H1 (cell line): ENCODE measurements around the gene SNRK. TPM values are rescaled to one million over a fixed set of nuclear protein-coding genes. Genes with fewer than 3 reads are reported as not detected.

ENCODE experiments used
- CTCF ChIA-PET: fragments of 300-600 bp; sonication (Branson Sonifier 250); formaldehyde crosslinking; loops from one replicate; lab custom pipeline; 2021; ENCODE audit not compliant: partially characterized antibody; lab: Charles Lee
- POLR2A ChIA-PET: fragments of 300-600 bp; sonication (Branson Sonifier 250); formaldehyde crosslinking; loops from one replicate; lab custom pipeline; 2021; ENCODE audit warnings: inconsistent platforms; ENCODE audit not compliant: partially characterized antibody; lab: Charles Lee
- DNase-seq, 2 experiments: peaks; one replicate each; pipeline versions ENCODE4 v3.0.0 to v3.0.0-alpha.2; 2010 to 2022; ENCODE audit warnings: low spot score in 2 of 2, low read depth in 1 of 2, mixed read lengths in 1 of 2
- FAIRE-seq: peaks from 2 replicates; lab custom pipeline; 2011; peaks lifted over from hg19 to GRCh38; lab: Jason Lieb, UNC
- H2AFZ ChIP-seq: 2 replicates; pipeline ENCODE4 v1.8.1; 2012; ENCODE audit warnings: low read length, inconsistent platforms
- H2AK5ac ChIP-seq: 2 replicates; pipeline ENCODE4 v1.6.1; 2013; ENCODE audit warnings: low read depth, low read length
- H2BK120ac ChIP-seq: replicated peaks from 2 replicates; pipeline ENCODE3; 2013; ENCODE audit warnings: low read depth, low read length, inconsistent platforms
- H2BK12ac ChIP-seq: 2 replicates; pipeline ENCODE4 v1.6.1; 2013; ENCODE audit warnings: low read depth, low read length
- H2BK15ac ChIP-seq: 2 replicates; pipeline ENCODE4 v1.6.1; 2013; ENCODE audit warnings: low read length
- H2BK20ac ChIP-seq: 2 replicates; pipeline ENCODE4 v1.6.1; 2013; ENCODE audit warnings: low read length
- H2BK5ac ChIP-seq: 2 replicates; pipeline ENCODE4 v1.6.1; 2013; ENCODE audit warnings: low read depth, low read length
- H3K14ac ChIP-seq: 2 replicates; pipeline ENCODE4 v1.6.1; 2013; ENCODE audit warnings: inconsistent platforms; ENCODE audit not compliant: insufficient read length
- H3K18ac ChIP-seq: 2 replicates; pipeline ENCODE4 v1.6.1; 2013; ENCODE audit warnings: low read length; ENCODE audit errors: extremely low read depth
- H3K23ac ChIP-seq: 2 replicates; pipeline ENCODE4 v1.6.1; 2013; ENCODE audit warnings: inconsistent platforms; ENCODE audit not compliant: insufficient read length
- H3K23me2 ChIP-seq: 2 replicates; pipeline ENCODE4 v1.6.1; 2013; ENCODE audit warnings: low read depth, low read length
- H3K27ac ChIP-seq: 2 replicates; pipeline ENCODE4 v1.6.1; 2011; ENCODE audit warnings: low read depth, low read length, inconsistent platforms
- H3K27me3 ChIP-seq, 4 experiments: replicated peaks in 1 of 4; 1 replicate in 1 of 4; 2 replicates in 3 of 4; pipeline versions ENCODE4 v1.6.1 to v1.8.1; 2011 to 2013; ENCODE audit warnings: low read length in 3 of 4, mild to moderate bottlenecking in 3 of 4, inconsistent platforms in 2 of 4, mixed read lengths in 2 of 4, moderate library complexity in 1 of 4; ENCODE audit not compliant: control insufficient read depth in 3 of 4, insufficient read depth in 3 of 4; ENCODE audit errors: extremely low read depth in 1 of 4
- H3K36me3 ChIP-seq, 4 experiments: 2 replicates each; pipeline versions ENCODE4 v1.6.1 to v1.8.1; 2011 to 2013; ENCODE audit warnings: mild to moderate bottlenecking in 4 of 4, low read length in 3 of 4, moderate library complexity in 2 of 4, control low read depth in 1 of 4, inconsistent platforms in 1 of 4; ENCODE audit not compliant: insufficient read depth in 4 of 4, control insufficient read depth in 2 of 4
- H3K4ac ChIP-seq: replicated peaks from 2 replicates; pipeline ENCODE3; 2013; ENCODE audit warnings: low read length, low read depth, mixed read lengths, inconsistent platforms; ENCODE audit not compliant: insufficient read length
- H3K4me1 ChIP-seq, 4 experiments: replicated peaks in 1 of 4; 1 replicate in 1 of 4; 2 replicates in 3 of 4; pipeline versions ENCODE4 v1.6.1 to v1.8.1; 2011 to 2013; ENCODE audit warnings: low read length in 3 of 4, inconsistent platforms in 2 of 4, mixed read lengths in 1 of 4; ENCODE audit not compliant: insufficient read depth in 4 of 4, control insufficient read depth in 3 of 4
- H3K4me2 ChIP-seq, 2 experiments: 2 replicates each; pipeline versions ENCODE4 v1.6.1 to v1.8.1; 2011 to 2013; ENCODE audit warnings: low read depth in 2 of 2, low read length in 2 of 2, control low read depth in 1 of 2, inconsistent platforms in 1 of 2, mild to moderate bottlenecking in 1 of 2; ENCODE audit not compliant: insufficient read depth in 1 of 2
- H3K4me3 ChIP-seq, 4 experiments: fragments of 200-600, 300-600 bp in 1 of 4; sonication (generic), shearing (Covaris generic), sonication (Bioruptor Twin) in 1 of 4; 2 replicates each; pipeline versions ENCODE4 v1.5.1 to v1.8.1; 2011 to 2016; ENCODE audit warnings: low read length in 4 of 4, low read depth in 3 of 4, control low read depth in 2 of 4, inconsistent platforms in 2 of 4, mild to moderate bottlenecking in 2 of 4, mixed read lengths in 1 of 4, moderate library complexity in 1 of 4; ENCODE audit not compliant: insufficient read depth in 2 of 4; ENCODE audit errors: extremely low read depth in 1 of 4
- H3K56ac ChIP-seq: replicated peaks from 2 replicates; pipeline ENCODE3; 2013; ENCODE audit warnings: low read depth, mild to moderate bottlenecking, mixed read lengths, low read length, inconsistent platforms; ENCODE audit not compliant: insufficient read length
- H3K79me1 ChIP-seq: 2 replicates; pipeline ENCODE4 v1.6.1; 2013; ENCODE audit warnings: low read depth, low read length, control low read depth
- H3K79me2 ChIP-seq, 2 experiments: 2 replicates each; pipeline versions ENCODE4 v1.6.1 to v1.8.1; 2012 to 2013; ENCODE audit warnings: low read length in 2 of 2, mild to moderate bottlenecking in 2 of 2, inconsistent platforms in 1 of 2; ENCODE audit not compliant: insufficient read depth in 2 of 2, control insufficient read depth in 1 of 2
- H3K9ac ChIP-seq, 4 experiments: replicated peaks in 1 of 4; 1 replicate in 1 of 4; 2 replicates in 3 of 4; pipeline versions ENCODE4 v1.6.1 to v1.8.1; 2011 to 2013; ENCODE audit warnings: low read depth in 3 of 4, low read length in 3 of 4, control low read depth in 2 of 4, mild to moderate bottlenecking in 2 of 4, moderate library complexity in 2 of 4, inconsistent platforms in 1 of 4; ENCODE audit errors: extremely low read depth in 1 of 4
- H3K9me3 ChIP-seq, 2 experiments: 2 replicates each; pipeline versions ENCODE4 v1.6.1 to v1.8.1; 2012 to 2013; ENCODE audit warnings: mild to moderate bottlenecking in 2 of 2, moderate library complexity in 2 of 2, control low read depth in 1 of 2, inconsistent platforms in 1 of 2, low read depth in 1 of 2, low read length in 1 of 2, mixed read lengths in 1 of 2; ENCODE audit not compliant: insufficient read depth in 2 of 2
- H4K20me1 ChIP-seq, 2 experiments: replicated peaks in 1 of 2; 2 replicates each; pipeline versions ENCODE3 to v1.8.1; 2011 to 2013; ENCODE audit warnings: inconsistent platforms in 2 of 2, low read length in 2 of 2, mild to moderate bottlenecking in 1 of 2; ENCODE audit not compliant: insufficient read depth in 2 of 2, control insufficient read depth in 1 of 2
- H4K5ac ChIP-seq: 2 replicates; pipeline ENCODE4 v1.6.1; 2013; ENCODE audit warnings: low read length, low read depth, mixed read lengths, inconsistent platforms; ENCODE audit not compliant: insufficient read length
- H4K8ac ChIP-seq: 2 replicates; pipeline ENCODE4 v1.8.0; 2013; ENCODE audit warnings: mild to moderate bottlenecking, moderate library complexity, low read length, inconsistent platforms; ENCODE audit not compliant: insufficient read depth; ENCODE audit errors: extremely low read depth
- H4K91ac ChIP-seq: replicated peaks from 2 replicates; pipeline ENCODE3; 2013; ENCODE audit warnings: low read length, mixed read lengths, inconsistent platforms; ENCODE audit not compliant: insufficient read length
- BACH1 ChIP-seq: IDR thresholded peaks from 2 replicates; pipeline ENCODE4 v1.6.1; 2012; ENCODE audit warnings: low read length, improper control_type of control experiment
- BCL11A ChIP-seq, 2 experiments: IDR thresholded peaks; one replicate each; pipeline ENCODE4 v1.6.1; 2011; ENCODE audit warnings: low read depth in 2 of 2, low read length in 2 of 2, mild to moderate bottlenecking in 2 of 2
- CBX5 ChIP-seq: fragments of 300-800, 300-1000 bp; sonication (generic); IDR thresholded peaks from 2 replicates; pipeline ENCODE4 v1.7.1; 2016; ENCODE audit warnings: antibody characterized with exemption, low read length, low read depth
- CTBP2 ChIP-seq: IDR thresholded peaks from 2 replicates; pipeline ENCODE4 v1.7.0; 2011; ENCODE audit warnings: borderline replicate concordance, mild to moderate bottlenecking, moderate library complexity, mixed read lengths, low read length; ENCODE audit not compliant: insufficient read depth, insufficient read length
- HDAC2 ChIP-seq, 2 experiments: fragments of 300-600 bp in 1 of 2; sonication (generic) in 1 of 2; IDR thresholded peaks; 2 replicates each; pipeline ENCODE4 v1.6.1; 2011 to 2012; ENCODE audit warnings: low read depth in 2 of 2, low read length in 2 of 2, mild to moderate bottlenecking in 2 of 2, moderate library complexity in 2 of 2, borderline replicate concordance in 1 of 2, inconsistent platforms in 1 of 2
- JUN ChIP-seq: IDR thresholded peaks from 2 replicates; pipeline ENCODE4 v1.6.1; 2011; ENCODE audit warnings: low read depth, mild to moderate bottlenecking, improper control_type of control experiment, low read length
- PHF8 ChIP-seq: fragments of 200-600 bp; sonication (generic); conservative IDR thresholded peaks from 2 replicates; pipeline ENCODE4 v1.7.1; 2012; ENCODE audit warnings: low read depth, mild to moderate bottlenecking, inconsistent platforms, low read length, moderate library complexity
- SIN3A ChIP-seq, 2 experiments: IDR thresholded peaks in 1 of 2; conservative IDR thresholded peaks in 1 of 2; 2 replicates each; pipeline ENCODE4 v1.6.1; 2011 to 2012; ENCODE audit warnings: low read length in 2 of 2, improper control_type of control experiment in 1 of 2, low read depth in 1 of 2, mild to moderate bottlenecking in 1 of 2
- SIRT6 ChIP-seq: IDR thresholded peaks from one replicate; pipeline ENCODE4 v1.7.1; 2012; ENCODE audit warnings: low read length, inconsistent platforms
- SRF ChIP-seq: IDR thresholded peaks from 2 replicates; pipeline ENCODE4 v1.6.1; 2011; ENCODE audit warnings: mild to moderate bottlenecking, low read depth, low read length, moderate library complexity
- TCF12 ChIP-seq: IDR thresholded peaks from 2 replicates; pipeline ENCODE4 v1.6.1; 2011; ENCODE audit warnings: low read depth, mild to moderate bottlenecking, low read length
- WGBS, 2 experiments: shearing (Covaris generic) in 1 of 2; methylation state at CpG; one replicate each; pipeline versions ENCODE4 v1.1.6 to v1.1.7; 2013 to 2015; ENCODE audit warnings: low lambda C conversion rate in 2 of 2, mixed read lengths in 2 of 2, inconsistent platforms in 1 of 2, low coverage in 1 of 2, missing lambda C conversion rate in 1 of 2; ENCODE audit not compliant: insufficient replicate concordance in 2 of 2, insufficient coverage in 1 of 2, insufficient read length in 1 of 2; ENCODE audit errors: extremely low coverage in 1 of 2, missing lambda C conversion rate in 1 of 2; 5-methylcytosine and 5-hydroxymethylcytosine counted together
- polyA plus RNA-seq, 7 experiments: library from polyadenylated mRNA; depleted of rRNA in 3 of 7; stranded (reverse) in 5 of 7; unstranded in 2 of 7; fragments of >200 nt in 5 of 7; fragments of 200-250 nt in 2 of 7; gene quantifications; 1 replicate in 5 of 7; 2 replicates in 1 of 7; 4 replicates in 1 of 7; pipeline versions ENCODE4 v1.2.1 to v1.2.3, GENCODE V29; 2011 to 2013; ENCODE audit warnings: missing spikeins in 2 of 7, mixed read lengths in 2 of 7
- total RNA-seq: library from RNA; stranded (reverse); fragmentation: NEBNext Ultra II Directional; extraction: Animal tissue kit (Norgen Biotek cat#: 25700); gene quantifications from 2 replicates; pipeline ENCODE4 v1.2.1, GENCODE V29; 2021

The SNRK gene
- total and polyA plus RNA-seq, 2 of the 8 experiments (the other 6 are each of a cell fraction or from before 2014, with no cell fraction given) = 4.4 to 11.7 TPM

- POLR2A ChIA-PET = interaction anchor here (0.7 kb wide), 1 partner anchor 1816 kb away, joined by 3 read pairs; no protein-coding TSS in a partner anchor
- Histone ChIP-seq H3K18ac (no peak overlapping the region), H3K23ac (no peak overlapping the region), H2BK120ac (no peak overlapping the region), H3K4me2 (no peak overlapping the region), H4K8ac (no peak overlapping the region), H3K4ac (no peak overlapping the region), H4K91ac (no peak overlapping the region), H3K79me2 (peaks cover 3 to 11% of the 10 kb centered on the region in 2 experiments; a peak in 1 of 4 replicates), H4K20me1 (peaks cover 0 to 2% of the 10 kb centered on the region in 2 experiments), H2BK5ac (no peak overlapping the region), H3K36me3 (no peaks in the 10 kb centered on the region), H3K27me3 (no peaks in the 10 kb centered on the region), H3K9me3 (no peaks in the 10 kb centered on the region), H4K5ac (no peak overlapping the region), H3K4me3 (no peak overlapping the region), H2AFZ (no peak overlapping the region), H3K23me2 (no peaks in the 10 kb centered on the region; the same call in 1 of the 2 replicates), H3K14ac (no peak overlapping the region), H3K9ac (no peak overlapping the region), H3K4me1 (peaks cover 0 to 3% (median 0%) of the 10 kb centered on the region in 4 experiments; a peak in 2 of 7 replicates), H2BK12ac (no peak overlapping the region), H3K79me1 (no peaks in the 10 kb centered on the region; the same call in 1 of the 2 replicates), H2BK15ac (no peak overlapping the region), H3K56ac (no peak overlapping the region), H3K27ac (no peak overlapping the region), H2AK5ac (no peak overlapping the region), H2BK20ac (no peak overlapping the region)
- no peak for FAIRE-seq
- CTCF ChIA-PET = interaction anchor here (1.1 kb wide), 1 partner anchor 10 kb away, joined by 3 read pairs; no protein-coding TSS in a partner anchor
- DNase-seq = no peak
- WGBS, 2 experiments = 89% methylated on average over 3 of the region's 3 CpGs; no CpG with 5 or more reads in 1 of the 2 experiments
- TF ChIP-seq SIN3A (conservative IDR thresholded peaks at IDR 0.05 in 1 of 2, IDR thresholded peaks at IDR 0.05 in 1 of 2; ENCODE audit: low read depth in 1 of 2, low read length in 2 of 2) (no peak), TCF12 (no peak), SIRT6 (no peak), BACH1 (no peak), BCL11A (IDR thresholded peaks at IDR 0.05; ENCODE audit: low read depth in 2 of 2, low read length in 2 of 2) (no peak), SRF (no peak), HDAC2 (IDR thresholded peaks at IDR 0.05; ENCODE audit: borderline replicate concordance in 1 of 2, low read depth in 2 of 2, low read length in 2 of 2) (no peak), CBX5 (no peak), JUN (no peak), PHF8 (no peak), CTBP2 (no peak)
Observed at GRCh38 chr3:43326891-43327581, 40.7 kb downstream of the SNRK start.
